Stimulated activated naive CD8-positive, alpha-beta T cell treated with anti-CD3 and anti-CD28 coated beads, Interleukin-15, Interleukin-2, amounts not matched to agents 100 ng/mL and 50 ng/mL, for 24 hours (primary cell): ENCODE results near the gene ANKRD1.
"Not testable (repeated sequence)": the region's sequence is repeated elsewhere in the genome, so short reads cannot be mapped to it uniquely, and the experiment has no call there.

Experiments
- H3K27ac Mint-ChIP-seq: one replicate; pipeline ENCODE4 v1.8.0; 2021; ENCODE audit warnings: mild to moderate bottlenecking, mixed read lengths
- H3K27me3 Mint-ChIP-seq: one replicate; pipeline ENCODE4 v1.8.0; 2021; ENCODE audit warnings: mixed read lengths
- H3K36me3 Mint-ChIP-seq: one replicate; pipeline ENCODE4 v1.8.0; 2021; ENCODE audit warnings: low read depth, mixed read lengths
- H3K4me1 Mint-ChIP-seq: one replicate; pipeline ENCODE4 v1.8.0; 2021; ENCODE audit warnings: low read depth, mixed read lengths
- H3K4me3 Mint-ChIP-seq: one replicate; pipeline ENCODE4 v1.8.0; 2021; ENCODE audit warnings: mild to moderate bottlenecking, mixed read lengths
- H3K9me3 Mint-ChIP-seq: one replicate; pipeline ENCODE4 v1.8.0; 2021; ENCODE audit warnings: mixed read lengths

The ANKRD1 gene

DNA sequence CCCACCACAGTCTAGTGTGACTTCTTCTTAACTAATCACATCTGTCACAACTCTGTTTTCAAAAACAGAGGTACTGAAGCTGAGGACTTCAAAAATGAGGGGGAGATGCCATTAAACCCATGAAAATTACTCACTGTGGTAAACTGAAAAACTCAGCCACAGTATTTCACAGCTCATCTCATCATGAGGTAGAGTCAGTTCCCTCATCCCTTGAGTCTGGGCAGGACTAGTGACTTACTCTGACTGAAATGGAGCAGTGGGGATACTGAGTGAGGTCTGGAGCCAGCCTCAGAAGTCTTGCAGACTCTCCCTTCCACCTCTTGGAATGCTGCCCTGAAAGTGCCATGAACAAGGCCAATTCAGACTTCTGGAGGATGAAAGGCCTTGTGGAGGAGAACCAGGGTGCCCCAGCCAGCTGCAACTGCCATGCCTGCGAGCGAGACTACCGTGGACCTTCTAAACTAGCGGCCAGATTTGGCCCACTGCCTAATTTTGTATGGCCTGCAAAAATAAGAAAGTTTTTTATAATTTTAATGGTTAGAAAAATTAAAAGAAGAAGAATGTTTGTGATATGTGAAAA is 24.7 kb upstream of the ANKRD1 start:
- H3K4me1 Mint-ChIP-seq = peaks cover 10% of the 10 kb centered on the region
- no peaks in the 10 kb centered on the region for H3K36me3 Mint-ChIP-seq
- no peaks in the 10 kb centered on the region for H3K9me3 Mint-ChIP-seq
- no peak overlapping the region for H3K4me3 Mint-ChIP-seq
- no peaks in the 10 kb centered on the region for H3K27me3 Mint-ChIP-seq
- no peak overlapping the region for H3K27ac Mint-ChIP-seq

GRCh38 chr10:90944749-90945148 is 23.9 kb upstream of the ANKRD1 start:
- Mint-ChIP-seq H3K4me1 (peaks cover 10% of the 10 kb centered on the region), H3K4me3 (no peak overlapping the region), H3K27me3 (no peaks in the 10 kb centered on the region), H3K27ac (no peak overlapping the region), H3K36me3 (no peaks in the 10 kb centered on the region), H3K9me3 (no peaks in the 10 kb centered on the region)

GRCh38 chr10:90942980-90943379 is 22.1 kb upstream of the ANKRD1 start:
- not testable (repeated sequence) for H3K4me1 Mint-ChIP-seq, H3K9me3 Mint-ChIP-seq, H3K27me3 Mint-ChIP-seq, H3K36me3 Mint-ChIP-seq, H3K4me3 Mint-ChIP-seq, H3K27ac Mint-ChIP-seq

GRCh38 chr10:90939648-90940047 is 18.8 kb upstream of the ANKRD1 start:
- Mint-ChIP-seq H3K27me3 (no peaks in the 10 kb centered on the region), H3K9me3 (no peaks in the 10 kb centered on the region), H3K4me1 (no peaks in the 10 kb centered on the region), H3K36me3 (no peaks in the 10 kb centered on the region), H3K27ac (no peak overlapping the region), H3K4me3 (no peak overlapping the region)

DNA sequence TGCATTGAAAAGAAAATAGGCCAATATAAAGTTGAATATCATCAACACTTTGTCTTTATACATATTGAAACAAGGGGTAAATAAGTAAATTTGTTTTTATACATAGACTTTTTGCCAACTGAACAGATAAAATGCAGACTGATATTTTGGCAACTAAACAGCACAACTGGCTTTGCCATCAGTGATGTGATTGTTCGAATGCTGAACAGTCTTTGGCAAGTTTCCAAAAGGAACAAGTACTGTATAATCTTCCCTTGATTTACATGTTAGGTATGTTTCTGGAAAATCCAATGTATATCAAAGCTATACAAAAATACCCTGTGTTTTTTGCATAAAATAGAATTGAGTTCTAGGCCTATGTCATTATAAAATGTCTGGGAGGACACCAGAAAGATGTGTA is 18.2 kb upstream of the ANKRD1 start:
- Mint-ChIP-seq H3K27me3 (no peaks in the 10 kb centered on the region), H3K36me3 (no peaks in the 10 kb centered on the region), H3K27ac (no peak overlapping the region), H3K4me3 (no peak overlapping the region), H3K9me3 (no peaks in the 10 kb centered on the region), H3K4me1 (no peaks in the 10 kb centered on the region)

DNA sequence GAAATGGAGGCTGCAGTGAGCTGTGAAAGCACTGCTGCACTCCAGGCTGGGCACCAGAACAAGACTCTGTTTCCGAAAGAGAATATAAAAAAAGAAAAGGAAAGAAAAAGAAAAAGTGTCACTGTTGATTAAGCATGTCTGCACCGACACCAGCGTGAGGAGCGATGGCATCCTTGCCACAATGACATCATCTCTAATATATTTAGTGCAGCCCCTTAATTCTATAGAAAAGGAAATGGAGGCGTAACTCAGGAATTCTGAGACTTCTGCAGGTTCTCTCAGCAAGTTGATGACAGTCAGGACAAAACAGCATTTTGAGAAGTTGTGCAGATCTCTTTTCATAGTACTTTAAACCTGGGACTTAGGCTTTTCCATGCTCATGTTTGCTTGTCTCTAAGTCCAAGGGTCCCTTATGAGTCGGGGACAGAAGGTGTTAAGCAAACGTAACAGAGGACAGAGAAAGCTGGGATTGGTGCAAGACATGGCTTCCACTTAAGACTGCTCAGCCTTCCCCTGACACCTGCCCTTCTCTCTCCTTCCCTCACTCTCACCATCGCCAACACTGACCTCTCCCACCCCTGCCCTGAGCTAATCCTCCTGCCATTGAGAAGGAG is 16.9 kb upstream of the ANKRD1 start:
- H3K27ac Mint-ChIP-seq = no peak overlapping the region

GRCh38 chr10:90936276-90936659 is 15.4 kb upstream of the ANKRD1 start:
- Mint-ChIP-seq H3K27me3 (no peaks in the 10 kb centered on the region), H3K4me3 (no peak overlapping the region), H3K9me3 (no peaks in the 10 kb centered on the region), H3K27ac (no peak overlapping the region), H3K36me3 (no peaks in the 10 kb centered on the region), H3K4me1 (no peaks in the 10 kb centered on the region)

More for the DNA sequence above, 16.9 kb upstream of the ANKRD1 start:
- Mint-ChIP-seq H3K4me1 (no peaks in the 10 kb centered on the region), H3K4me3 (no peak overlapping the region), H3K9me3 (no peaks in the 10 kb centered on the region), H3K27me3 (no peaks in the 10 kb centered on the region), H3K36me3 (no peaks in the 10 kb centered on the region)

DNA sequence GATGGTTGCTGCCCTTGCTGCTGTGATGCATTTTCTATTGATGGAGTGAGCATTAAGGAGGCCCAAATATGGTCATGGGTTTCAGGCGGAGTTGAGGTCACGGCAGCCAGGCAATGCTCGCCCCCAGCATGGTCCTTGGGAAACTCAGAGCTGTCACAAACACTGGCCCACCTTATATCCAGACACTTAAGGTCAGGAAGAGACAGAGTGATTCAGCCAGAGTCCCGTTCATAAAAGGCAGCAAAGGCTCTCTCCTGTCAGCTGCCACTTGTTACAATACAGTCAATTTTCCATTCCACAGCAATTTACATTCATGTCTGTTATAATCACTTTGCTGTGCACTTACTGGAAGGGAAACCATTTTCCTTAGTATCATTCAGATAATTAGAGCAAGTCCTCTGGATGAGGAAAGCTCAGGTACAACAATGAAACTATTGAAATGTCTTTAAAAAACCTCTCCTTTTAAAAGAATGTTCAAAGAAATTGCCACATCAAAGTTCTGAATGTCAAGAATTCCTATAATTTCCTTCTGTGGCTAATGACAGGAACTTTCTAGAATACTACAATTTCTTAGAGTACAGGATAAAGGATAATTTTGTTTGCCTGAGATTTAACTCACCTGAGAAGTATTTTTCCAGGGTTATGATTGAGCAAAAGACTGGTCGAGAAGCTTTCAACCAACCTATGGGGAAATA is 14.8 kb upstream of the ANKRD1 start:
- no peak overlapping the region for H3K4me3 Mint-ChIP-seq

GRCh38 chr10:90930971-90931871 is 10.3 kb upstream of the ANKRD1 start:
- Mint-ChIP-seq H3K36me3 (no peaks in the 10 kb centered on the region), H3K27me3 (peaks cover 25% of the 10 kb centered on the region), H3K4me1 (no peaks in the 10 kb centered on the region), H3K27ac (no peak overlapping the region), H3K9me3 (no peaks in the 10 kb centered on the region), H3K4me3 (no peak overlapping the region)

More for the DNA sequence above, 14.8 kb upstream of the ANKRD1 start:
- H3K27ac Mint-ChIP-seq = no peak overlapping the region
- no peaks in the 10 kb centered on the region for H3K36me3 Mint-ChIP-seq
- no peaks in the 10 kb centered on the region for H3K27me3 Mint-ChIP-seq
- H3K4me1 Mint-ChIP-seq = no peaks in the 10 kb centered on the region
- no peaks in the 10 kb centered on the region for H3K9me3 Mint-ChIP-seq

DNA sequence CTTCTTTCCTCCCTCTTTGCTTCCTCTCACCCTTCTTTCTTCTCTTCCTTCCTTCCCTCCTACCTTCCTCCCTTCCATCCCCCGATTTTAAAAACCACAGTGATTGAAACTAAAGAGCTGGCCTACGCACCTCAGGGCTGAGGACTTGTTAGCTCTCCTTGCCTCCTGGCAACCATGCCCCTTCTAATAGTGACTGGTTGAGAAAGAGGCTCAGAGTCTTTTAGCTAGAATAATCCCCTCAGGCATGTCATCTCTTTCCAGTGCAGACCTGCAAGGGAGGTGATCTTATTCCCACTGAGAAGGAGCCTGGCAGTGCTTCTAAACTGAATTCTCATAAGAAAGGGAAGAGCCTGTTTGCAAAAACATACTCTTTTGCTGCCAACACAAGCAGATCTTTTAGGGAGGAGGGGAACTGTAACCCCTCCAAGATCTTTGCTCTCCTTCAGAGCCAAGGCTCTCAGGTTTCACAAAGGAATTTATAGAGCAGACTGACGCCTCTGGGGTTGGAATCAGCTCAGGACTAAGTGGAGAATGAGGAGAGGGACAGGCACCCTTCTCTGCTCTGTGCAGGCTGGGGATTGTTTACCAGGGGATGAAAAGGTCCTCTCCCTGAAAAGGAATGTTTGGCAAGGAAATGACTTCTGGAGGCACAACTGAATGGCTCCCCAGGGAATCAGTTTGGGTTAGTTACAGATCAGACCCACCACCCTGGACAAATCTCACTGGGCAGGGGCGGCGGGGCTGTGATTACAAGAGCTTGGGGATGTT is 9.4 kb upstream of the ANKRD1 start:
- Mint-ChIP-seq H3K36me3 (no peaks in the 10 kb centered on the region), H3K27me3 (peaks cover 25% of the 10 kb centered on the region)

GRCh38 chr10:90929179-90929578 is 8.3 kb upstream of the ANKRD1 start:
- H3K36me3 Mint-ChIP-seq = no peaks in the 10 kb centered on the region
- peaks cover 25% of the 10 kb centered on the region for H3K27me3 Mint-ChIP-seq

More for the DNA sequence above, 9.4 kb upstream of the ANKRD1 start:
- Mint-ChIP-seq H3K27ac (no peak overlapping the region), H3K4me3 (no peak overlapping the region), H3K4me1 (no peaks in the 10 kb centered on the region), H3K9me3 (no peaks in the 10 kb centered on the region)

DNA sequence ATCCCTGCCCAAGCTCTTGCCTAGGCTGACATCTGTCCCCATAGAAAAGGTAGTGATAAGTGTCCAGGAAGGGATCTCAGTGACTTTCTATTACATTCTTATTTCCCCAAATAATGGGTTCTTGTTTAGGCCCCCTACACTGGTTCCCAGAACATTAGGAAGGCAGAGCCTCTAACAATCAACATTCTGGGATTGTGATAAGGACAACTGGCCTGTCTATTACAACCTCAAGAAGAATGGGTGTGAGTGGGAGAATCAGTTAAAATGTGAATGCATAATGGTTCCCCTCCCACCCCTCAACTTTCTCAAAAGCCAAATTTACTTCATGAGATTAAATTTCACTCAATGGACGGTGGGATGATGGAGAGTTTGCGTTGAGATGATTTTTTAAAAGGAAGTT is 6.4 kb upstream of the ANKRD1 start:
- Mint-ChIP-seq H3K4me3 (no peak overlapping the region), H3K27me3 (peaks cover 25% of the 10 kb centered on the region), H3K9me3 (no peaks in the 10 kb centered on the region), H3K36me3 (no peaks in the 10 kb centered on the region), H3K27ac (no peak overlapping the region), H3K4me1 (no peaks in the 10 kb centered on the region)

More at GRCh38 chr10:90929179-90929578, 8.3 kb upstream of the ANKRD1 start:
- H3K9me3 Mint-ChIP-seq = no peaks in the 10 kb centered on the region
- H3K27ac Mint-ChIP-seq = no peak overlapping the region
- H3K4me1 Mint-ChIP-seq = no peaks in the 10 kb centered on the region
- H3K4me3 Mint-ChIP-seq = no peak overlapping the region

DNA sequence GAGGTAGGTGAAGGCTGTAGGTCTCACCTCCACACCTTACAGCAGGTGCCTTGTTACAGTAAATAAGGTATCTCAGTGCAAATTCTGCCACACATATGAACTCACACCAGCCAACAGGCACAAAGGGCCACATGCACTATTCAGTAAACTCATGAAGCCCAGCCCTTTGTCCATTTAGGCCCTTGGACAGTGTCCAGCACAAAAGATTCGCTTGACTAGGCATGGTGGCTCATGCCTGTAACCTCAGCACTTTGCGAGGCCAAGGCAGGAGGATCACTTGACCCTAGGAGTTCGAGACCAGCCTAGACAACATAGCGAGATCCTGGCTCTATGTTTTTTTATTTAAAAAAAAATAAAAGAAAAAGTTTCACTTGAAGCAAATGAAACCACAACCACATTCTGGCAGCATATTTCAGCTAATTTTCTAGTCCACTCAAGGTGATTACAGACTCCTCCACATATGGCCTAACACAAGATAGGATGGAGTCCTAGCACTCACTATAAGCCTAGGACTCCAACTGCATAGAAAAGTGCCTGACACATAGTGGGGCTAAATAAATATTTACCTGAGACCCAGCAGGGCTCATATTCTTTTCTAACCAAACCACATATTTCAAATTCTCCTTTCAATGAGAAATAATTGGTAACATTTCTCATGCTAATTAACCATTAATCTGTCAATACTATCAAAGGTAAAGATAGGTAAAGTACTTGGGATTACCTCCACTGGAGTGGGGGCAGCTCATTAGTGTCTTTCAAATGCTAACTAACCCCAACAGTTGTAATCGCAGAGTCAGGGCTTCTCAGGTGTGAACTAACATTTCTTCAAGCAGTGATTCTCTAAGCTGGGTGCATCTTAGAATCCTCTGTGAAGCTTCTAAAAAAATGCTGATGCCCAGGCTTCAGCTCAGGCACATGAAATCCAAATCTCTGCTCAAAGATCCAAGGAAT is 4.5 kb upstream of the ANKRD1 start:
- Mint-ChIP-seq H3K9me3 (no peaks in the 10 kb centered on the region), H3K36me3 (no peaks in the 10 kb centered on the region), H3K27me3 (peaks cover 25% of the 10 kb centered on the region), H3K27ac (no peak overlapping the region), H3K4me3 (no peak overlapping the region), H3K4me1 (no peaks in the 10 kb centered on the region)
